HepG2 (cell line): ENCODE results near the gene GAD1. TPM values are rescaled to one million over a fixed set of nuclear protein-coding genes. Genes with fewer than 3 reads are reported as not detected.

Experiments used
- ATAC-seq: fragments of 200-7000 bp; cut with Tn5 transposase; 3 replicates; pipeline ENCODE4 v1.9.1; 2020; ENCODE audit warnings: mild to moderate bottlenecking, moderate library complexity
- BruUV-seq: library from RNA; stranded (reverse); fragments of 400-500 nt; replicated peaks from 2 replicates; lab custom pipeline; 2021; lab: Mats Ljungman, UMichigan
- CTCF ChIA-PET: fragments of 300-600 bp; formaldehyde crosslinking; extraction: SDS; loops from one replicate; lab custom pipeline; 2021; ENCODE audit warnings: low total read pairs, inconsistent platforms, low intra/inter-chr PET ratio; lab: Yijun Ruan, JAX
- POLR2A ChIA-PET: fragments of 350-600 bp; sonication (Branson Sonifier 250); formaldehyde crosslinking; loops from one replicate; lab custom pipeline; 2020; ENCODE audit warnings: antibody characterized with exemption, inconsistent platforms; lab: Yijun Ruan, JAX
- DNase-seq: peaks from one replicate; pipeline ENCODE4 v3.0.0-alpha.2; 2015; ENCODE audit warnings: low spot score
- FAIRE-seq: peaks from 3 replicates; lab custom pipeline; 2011; peaks lifted over from hg19 to GRCh38; lab: Jason Lieb, UNC
- H2AFZ ChIP-seq: one replicate; pipeline ENCODE4 v1.6.1; 2011; ENCODE audit warnings: low read length, inconsistent platforms
- H3K27ac ChIP-seq: fragments of 300-600 bp; 3 replicates; pipeline ENCODE4 v1.8.0; 2011; ENCODE audit warnings: mixed run types, mild to moderate bottlenecking, mixed read lengths, low read length, inconsistent platforms; ENCODE audit not compliant: insufficient read depth; ENCODE audit errors: extremely low read length
- H3K27me3 ChIP-seq, 2 experiments: fragments of 200-600 bp in 1 of 2; 2 replicates in 1 of 2; 3 replicates in 1 of 2; pipeline versions ENCODE4 v1.6.0 to v1.8.0; 2011; ENCODE audit warnings: low read length in 2 of 2, mild to moderate bottlenecking in 2 of 2, moderate library complexity in 2 of 2, inconsistent platforms in 1 of 2; ENCODE audit not compliant: insufficient read depth in 2 of 2, control insufficient read depth in 1 of 2
- H3K36me3 ChIP-seq, 2 experiments: fragments of 200-600 bp in 1 of 2; replicated peaks in 1 of 2; 2 replicates in 1 of 2; 3 replicates in 1 of 2; pipeline versions ENCODE4 v1.5.1 to v1.8.0; 2011; ENCODE audit warnings: low read length in 2 of 2, inconsistent platforms in 1 of 2; ENCODE audit not compliant: insufficient read depth in 2 of 2, control insufficient read depth in 1 of 2
- H3K4me1 ChIP-seq: 2 replicates; pipeline ENCODE4 v1.5.1; 2012; ENCODE audit warnings: low read length, inconsistent platforms; ENCODE audit not compliant: insufficient read depth
- H3K4me2 ChIP-seq: 2 replicates; pipeline ENCODE4 v1.6.0; 2011; ENCODE audit warnings: low read depth, low read length, inconsistent platforms
- H3K4me3 ChIP-seq, 3 experiments: fragments of 200-600 bp in 1 of 3; sonication (generic), shearing (Covaris generic) in 1 of 3; replicated peaks in 1 of 3; 2 replicates each; pipeline ENCODE4 v1.5.1; 2011 to 2016; ENCODE audit warnings: low read length in 3 of 3, inconsistent platforms in 2 of 3, low read depth in 2 of 3, mild to moderate bottlenecking in 2 of 3, control low read depth in 1 of 3, mixed read lengths in 1 of 3; ENCODE audit not compliant: insufficient read depth in 1 of 3
- H3K79me2 ChIP-seq: one replicate; pipeline ENCODE4 v1.6.1; 2011; ENCODE audit warnings: low read length, inconsistent platforms; ENCODE audit not compliant: insufficient read depth
- H3K9ac ChIP-seq: 2 replicates; pipeline ENCODE4 v1.6.0; 2011; ENCODE audit warnings: mild to moderate bottlenecking, low read depth, low read length, inconsistent platforms; ENCODE audit not compliant: insufficient read depth
- H3K9me3 ChIP-seq: 2 replicates; pipeline ENCODE4 v1.5.1; 2012; ENCODE audit warnings: mild to moderate bottlenecking, low read length
- H4K20me1 ChIP-seq: 2 replicates; pipeline ENCODE4 v1.6.0; 2011; ENCODE audit warnings: inconsistent platforms, mild to moderate bottlenecking, low read length, moderate library complexity; ENCODE audit not compliant: insufficient read depth
- ATF6 ChIP-seq: sonication (generic); formaldehyde crosslinking; conservative IDR thresholded peaks from 2 replicates; pipeline ENCODE4 v1.4.0; 2020; ENCODE audit warnings: missing genetic modification reagents
- CENPT ChIP-seq: sonication (generic); formaldehyde crosslinking; IDR thresholded peaks from 2 replicates; pipeline ENCODE4 v1.8.0; 2022; ENCODE audit warnings: low read depth, mild to moderate bottlenecking, moderate library complexity, missing genetic modification reagents
- HNF4A ChIP-seq: sonication (generic); formaldehyde crosslinking; IDR thresholded peaks from 2 replicates; pipeline ENCODE4 v1.4.0; 2020; ENCODE audit warnings: missing genetic modification reagents
- MAF1 ChIP-seq: sonication (generic); formaldehyde crosslinking; IDR thresholded peaks from 2 replicates; pipeline ENCODE4 v1.5.0; 2020; ENCODE audit warnings: missing genetic modification reagents, borderline replicate concordance
- ZNF577 ChIP-seq: sonication (generic); formaldehyde crosslinking; IDR thresholded peaks from 2 replicates; pipeline ENCODE4 v1.4.0; 2020; ENCODE audit warnings: mild to moderate bottlenecking, low read depth, missing genetic modification reagents, borderline replicate concordance
- ZSCAN29 ChIP-seq: sonication (generic); formaldehyde crosslinking; conservative IDR thresholded peaks from 2 replicates; pipeline ENCODE4 v1.4.0; 2020; ENCODE audit warnings: mild to moderate bottlenecking, missing genetic modification reagents
- WGBS: methylation state at CpG from one replicate; pipeline ENCODE4 v1.1.6; 2017; ENCODE audit warnings: low lambda C conversion rate; 5-methylcytosine and 5-hydroxymethylcytosine counted together
- in situ Hi-C: cut with HindIII; loops from 2 replicates; pipeline ENCODE4 v1.10.0; 2017; ENCODE audit warnings: low pct_unique_long_range_greater_than_20kb; ENCODE audit not compliant: extremely low pct_ligation_motif_present
- intact Hi-C: fragments of 100-400 bp; cut with micrococcal nuclease; formaldehyde crosslinking; loops from one replicate; pipeline ENCODE4 v1.10.0; 2022; ENCODE audit not compliant: unreplicated experiment
- polyA plus RNA-seq, 8 experiments: library from polyadenylated mRNA; depleted of rRNA in 3 of 8; stranded (reverse) in 7 of 8; unstranded in 1 of 8; fragments of >200 nt; fragmentation: Illumina TruSeq in 4 of 8; extraction: Trizol in 4 of 8; gene quantifications; 2 replicates each; pipeline versions ENCODE4 v1.2.1 to v1.2.3, GENCODE V29; 2011 to 2016; ENCODE audit warnings: low read depth in 4 of 8, missing spikeins in 1 of 8, mixed read lengths in 1 of 8; ENCODE audit not compliant: insufficient read depth in 1 of 8
- total RNA-seq, 5 experiments: library from RNA; depleted of rRNA; stranded (reverse); fragments of >200 nt; fragmentation: Illumina TruSeq; extraction: Trizol; gene quantifications; 2 replicates each; pipeline ENCODE4 v1.2.3, GENCODE V29; 2016; ENCODE audit warnings: low read depth in 1 of 5
- TF ChIP-seq, protein P1 (sequence below): sonication (generic); formaldehyde crosslinking; IDR thresholded peaks from 2 replicates; pipeline ENCODE4 v1.4.0; 2020; ENCODE audit warnings: missing genetic modification reagents, mild to moderate bottlenecking, borderline replicate concordance

GAD1 gene
- total and polyA plus RNA-seq, 2 of the 13 experiments (the other 11 are each of a cell fraction or from before 2014, with no cell fraction given): 0.09 to 0.13 TPM

GRCh38 chr2:170840717-170841210 lies 24.1 kb downstream of the GAD1 start:
- H3K79me2 ChIP-seq: no peaks in the 10 kb centered on the region
- no peak overlapping the region for H3K4me3 ChIP-seq
- H3K9me3 ChIP-seq: no peaks in the 10 kb centered on the region
- no peaks in the 10 kb centered on the region for H3K36me3 ChIP-seq
- no peak for ATAC-seq
- DNase-seq: no peak
- H4K20me1 ChIP-seq: no peaks in the 10 kb centered on the region
- POLR2A ChIA-PET: no interaction called here
- no peaks in the 10 kb centered on the region for H3K27me3 ChIP-seq
- H3K9ac ChIP-seq: no peak overlapping the region
- H2AFZ ChIP-seq: no peak overlapping the region
- intact Hi-C loops: no loop called here
- BruUV-seq: no TSS peak
- H3K27ac ChIP-seq: no peak overlapping the region
- no peak overlapping the region for H3K4me2 ChIP-seq
- no peak for FAIRE-seq
- in situ Hi-C loops: no loop called here
- H3K4me1 ChIP-seq: no peaks in the 10 kb centered on the region
- no peak for TF ChIP-seq ZNF577 (CRISPR knock-in tag)
- no peak for TF ChIP-seq ATF6
- TF ChIP-seq CENPT (CRISPR knock-in tag): no peak
- TF ChIP-seq, protein P1, sequence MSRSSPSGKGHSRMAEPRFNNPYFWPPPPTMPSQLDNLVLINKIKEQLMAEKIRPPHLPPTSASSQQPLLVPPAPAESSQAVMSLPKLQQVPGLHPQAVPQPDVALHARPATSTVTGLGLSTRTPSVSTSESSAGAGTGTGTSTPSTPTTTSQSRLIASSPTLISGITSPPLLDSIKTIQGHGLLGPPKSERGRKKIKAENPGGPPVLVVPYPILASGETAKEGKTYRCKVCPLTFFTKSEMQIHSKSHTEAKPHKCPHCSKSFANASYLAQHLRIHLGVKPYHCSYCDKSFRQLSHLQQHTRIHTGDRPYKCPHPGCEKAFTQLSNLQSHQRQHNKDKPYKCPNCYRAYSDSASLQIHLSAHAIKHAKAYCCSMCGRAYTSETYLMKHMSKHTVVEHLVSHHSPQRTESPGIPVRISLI: no peak
- no peak for TF ChIP-seq MAF1 (CRISPR knock-in tag)
- no peak for TF ChIP-seq ZSCAN29 (CRISPR knock-in tag)
- TF ChIP-seq HNF4A (CRISPR knock-in tag): no peak
- TF ChIP-seq, all 625 proteins: peak for 0
- CTCF ChIA-PET: no interaction called here
- 23% methylated on average over 4 of the region's 4 CpGs for WGBS
